C4-2B (cell line): ENCODE results near the gene MMD.

Experiments
- ZFX ChIP-seq: fragments of 450-650 bp; IDR thresholded peaks from 2 replicates; pipeline ENCODE4 v1.6.1; 2017
- TF ChIP-seq, protein P1 (sequence below): fragments of 450-650 bp; conservative IDR thresholded peaks from 2 replicates; pipeline ENCODE4 v1.5.1; 2017; ENCODE audit warnings: mild to moderate bottlenecking

DNA sequence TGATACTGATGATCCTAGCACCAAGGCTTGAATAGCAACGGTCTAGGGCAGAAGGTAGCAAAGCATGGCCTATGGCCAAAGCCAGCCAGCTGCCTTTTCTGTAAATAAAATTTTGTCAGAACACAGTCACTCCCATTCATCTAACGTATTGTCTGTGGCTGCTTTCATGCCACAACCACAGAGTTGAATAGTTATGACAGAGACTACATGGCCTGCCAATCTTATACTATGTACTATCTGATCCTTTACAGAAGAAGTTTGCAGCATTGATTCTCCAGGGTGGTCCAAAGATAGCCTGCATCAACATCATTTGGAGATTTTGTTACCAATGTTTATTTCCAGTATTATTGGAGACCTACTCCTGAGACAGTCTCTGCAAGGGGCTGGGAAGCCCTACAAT is 19.9 kb upstream of the MMD start:
- TF ChIP-seq, protein P1, sequence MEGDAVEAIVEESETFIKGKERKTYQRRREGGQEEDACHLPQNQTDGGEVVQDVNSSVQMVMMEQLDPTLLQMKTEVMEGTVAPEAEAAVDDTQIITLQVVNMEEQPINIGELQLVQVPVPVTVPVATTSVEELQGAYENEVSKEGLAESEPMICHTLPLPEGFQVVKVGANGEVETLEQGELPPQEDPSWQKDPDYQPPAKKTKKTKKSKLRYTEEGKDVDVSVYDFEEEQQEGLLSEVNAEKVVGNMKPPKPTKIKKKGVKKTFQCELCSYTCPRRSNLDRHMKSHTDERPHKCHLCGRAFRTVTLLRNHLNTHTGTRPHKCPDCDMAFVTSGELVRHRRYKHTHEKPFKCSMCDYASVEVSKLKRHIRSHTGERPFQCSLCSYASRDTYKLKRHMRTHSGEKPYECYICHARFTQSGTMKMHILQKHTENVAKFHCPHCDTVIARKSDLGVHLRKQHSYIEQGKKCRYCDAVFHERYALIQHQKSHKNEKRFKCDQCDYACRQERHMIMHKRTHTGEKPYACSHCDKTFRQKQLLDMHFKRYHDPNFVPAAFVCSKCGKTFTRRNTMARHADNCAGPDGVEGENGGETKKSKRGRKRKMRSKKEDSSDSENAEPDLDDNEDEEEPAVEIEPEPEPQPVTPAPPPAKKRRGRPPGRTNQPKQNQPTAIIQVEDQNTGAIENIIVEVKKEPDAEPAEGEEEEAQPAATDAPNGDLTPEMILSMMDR: no peak
- no peak for TF ChIP-seq ZFX
